K562 (cell line): ENCODE results near the gene BMP8B. TPM values are rescaled to one million over a fixed set of nuclear protein-coding genes. Genes with fewer than 3 reads are reported as not detected.

Source experiments
- ATAC-seq: fragments of 200-7000 bp; cut with Tn5 transposase; 3 replicates; pipeline ENCODE4 v1.9.1; 2020; ENCODE audit warnings: moderate library complexity
- BruUV-seq: library from RNA; stranded (reverse); fragments of 400-500 nt; replicated peaks from 2 replicates; lab custom pipeline; 2021; lab: Mats Ljungman, UMichigan
- CTCF ChIA-PET: fragments of 300-600 bp; formaldehyde crosslinking; extraction: SDS; loops from one replicate; lab custom pipeline; 2021; ENCODE audit warnings: low intra/inter-chr PET ratio; lab: Yijun Ruan, JAX
- POLR2A ChIA-PET: fragments of 300-600, 350-650 bp; sonication (Branson Sonifier 250); formaldehyde crosslinking; extraction: SDS; loops from one replicate; lab custom pipeline; 2021; ENCODE audit warnings: antibody characterized with exemption, inconsistent platforms; lab: Yijun Ruan, JAX
- DNase-seq, 4 experiments: peaks; one replicate each; pipeline versions ENCODE4 v3.0.0 to v3.0.0-alpha.2; 2011 to 2018; ENCODE audit warnings: low spot score in 3 of 4, mixed read lengths in 3 of 4; ENCODE audit errors: extremely low read depth in 1 of 4
- FAIRE-seq: peaks from 2 replicates; lab custom pipeline; 2011; peaks lifted over from hg19 to GRCh38; lab: Jason Lieb, UNC
- H2AFZ ChIP-seq: 2 replicates; pipeline ENCODE4 v1.6.0; 2011; ENCODE audit warnings: low read depth, low read length, control low read depth, inconsistent platforms
- H3K27ac ChIP-seq: fragments of 200-600 bp; 3 replicates; pipeline ENCODE4 v1.8.0; 2011; ENCODE audit warnings: low read depth, mild to moderate bottlenecking, control low read depth, inconsistent platforms, low read length, moderate library complexity, mixed read lengths; ENCODE audit errors: extremely low read depth
- H3K27me3 ChIP-seq, 2 experiments: fragments of 300-600 bp in 1 of 2; 2 replicates in 1 of 2; 3 replicates in 1 of 2; pipeline versions ENCODE4 v1.6.0 to v1.8.0; 2011; ENCODE audit warnings: inconsistent platforms in 2 of 2, low read length in 2 of 2, mild to moderate bottlenecking in 1 of 2, mixed read lengths in 1 of 2, moderate library complexity in 1 of 2; ENCODE audit not compliant: control insufficient read depth in 2 of 2, insufficient read depth in 2 of 2
- H3K36me3 ChIP-seq: fragments of 300-600 bp; 3 replicates; pipeline ENCODE4 v1.8.0; 2011; ENCODE audit warnings: mild to moderate bottlenecking, low read length, inconsistent platforms; ENCODE audit not compliant: control insufficient read depth, insufficient read depth
- H3K4me1 ChIP-seq, 2 experiments: fragments of 200-600 bp in 1 of 2; replicated peaks in 1 of 2; 2 replicates in 1 of 2; 3 replicates in 1 of 2; pipeline versions ENCODE4 v1.5.1 to v1.8.0; 2011; ENCODE audit warnings: inconsistent platforms in 2 of 2, low read length in 2 of 2, mild to moderate bottlenecking in 1 of 2, mixed read lengths in 1 of 2, moderate library complexity in 1 of 2; ENCODE audit not compliant: control insufficient read depth in 2 of 2, insufficient read depth in 2 of 2
- H3K4me2 ChIP-seq: 2 replicates; pipeline ENCODE4 v1.6.1; 2011; ENCODE audit warnings: low read length, control low read depth, inconsistent platforms, mixed read lengths; ENCODE audit not compliant: insufficient read depth
- H3K4me3 ChIP-seq: fragments of 200-600 bp; sonication (generic), shearing (Covaris generic); 2 replicates; pipeline ENCODE4 v1.5.1; 2016; ENCODE audit warnings: control low read depth, inconsistent platforms
- H3K79me2 ChIP-seq: fragments of 200-600 bp; 3 replicates; pipeline ENCODE4 v1.8.0; 2011; ENCODE audit warnings: low read length, inconsistent platforms; ENCODE audit not compliant: control insufficient read depth, insufficient read depth
- H3K9ac ChIP-seq, 2 experiments: 2 replicates each; pipeline versions ENCODE4 v1.6.0 to v1.6.1; 2011; ENCODE audit warnings: low read depth in 2 of 2, low read length in 2 of 2, control low read depth in 1 of 2, inconsistent platforms in 1 of 2, mild to moderate bottlenecking in 1 of 2, mixed read lengths in 1 of 2; ENCODE audit not compliant: insufficient read depth in 1 of 2
- H3K9me1 ChIP-seq: one replicate; pipeline ENCODE4 v1.6.0; 2011; ENCODE audit warnings: inconsistent platforms, mild to moderate bottlenecking, low read length, moderate library complexity; ENCODE audit not compliant: control insufficient read depth, insufficient read depth
- H3K9me3 ChIP-seq: replicated peaks from 2 replicates; pipeline ENCODE4 v1.5.1; 2011; ENCODE audit warnings: low read depth, low read length, inconsistent platforms; ENCODE audit not compliant: control insufficient read depth, insufficient read depth
- H4K20me1 ChIP-seq: replicated peaks from 2 replicates; pipeline ENCODE4 v1.6.1; 2011; ENCODE audit warnings: low read length, inconsistent platforms, mixed read lengths; ENCODE audit not compliant: control insufficient read depth, insufficient read depth
- NONO ChIP-seq, 2 experiments: fragments of 200-400 bp in 1 of 2; fragments of 450-650 bp in 1 of 2; formaldehyde crosslinking in 1 of 2; IDR thresholded peaks; 2 replicates each; pipeline ENCODE4 v1.6.1; 2017; ENCODE audit warnings: low read depth in 2 of 2, mild to moderate bottlenecking in 2 of 2, moderate library complexity in 2 of 2, low read length in 1 of 2
- SMAD4 ChIP-seq: fragments of 250-450 bp; sonication (Bioruptor Pico); conservative IDR thresholded peaks from 2 replicates; pipeline ENCODE4 v1.8.0; 2021; ENCODE audit warnings: inconsistent platforms, mild to moderate bottlenecking, moderate library complexity
- ZNF140 ChIP-seq: fragments of 250-450 bp; sonication (Bioruptor Pico); IDR thresholded peaks from 2 replicates; pipeline ENCODE4 v1.8.0; 2021; ENCODE audit warnings: moderate library complexity, mild to moderate bottlenecking, inconsistent platforms
- WGBS: fragments of 100-300 bp; shearing (Covaris generic); methylation state at CpG from one replicate; pipeline ENCODE4 v1.1.6; 2016; ENCODE audit warnings: low coverage, mixed read lengths; ENCODE audit not compliant: insufficient coverage; ENCODE audit errors: missing lambda C conversion rate; 5-methylcytosine and 5-hydroxymethylcytosine counted together
- in situ Hi-C: fragments of 300-500 bp; cut with MboI; formaldehyde crosslinking; loops from 4 replicates; pipeline ENCODE4 v1.15.0; 2018; ENCODE audit warnings: inconsistent platforms, mixed read lengths
- intact Hi-C: fragments of 100-400 bp; cut with micrococcal nuclease; formaldehyde crosslinking; loops from 2 replicates; pipeline ENCODE4 v1.14.2; 2022
- polyA plus RNA-seq, 8 experiments: library from polyadenylated mRNA; depleted of rRNA in 4 of 8; stranded (reverse) in 5 of 8; unstranded in 3 of 8; fragments of >200 nt; fragmentation: Nextera tagmentation in 2 of 8; fragmentation: Illumina TruSeq in 1 of 8; extraction: Ambion mirVana in 2 of 8; extraction: Trizol in 1 of 8; gene quantifications; 2 replicates each; pipeline versions ENCODE4 v1.2.1 to v1.2.3, GENCODE V29; 2011 to 2014; ENCODE audit warnings: inconsistent platforms in 1 of 8, missing spikeins in 1 of 8
- total RNA-seq, 7 experiments: library from RNA; depleted of rRNA in 6 of 7; stranded (reverse); fragments of >200 nt in 6 of 7; fragmentation: Illumina TruSeq in 2 of 7; extraction: Trizol in 2 of 7; gene quantifications; 2 replicates each; pipeline versions ENCODE4 v1.2.1 to v1.2.3, GENCODE V29; 2011 to 2021; ENCODE audit warnings: low replicate concordance in 1 of 7
- TF ChIP-seq, protein P1 (sequence below): fragments of 250-450 bp; sonication (Bioruptor Pico); IDR thresholded peaks from 2 replicates; pipeline ENCODE4 v1.8.0; 2021; ENCODE audit warnings: moderate library complexity, mild to moderate bottlenecking, inconsistent platforms
- TF ChIP-seq, protein P2 (sequence below), 3 experiments: IDR thresholded peaks in 2 of 3; conservative IDR thresholded peaks in 1 of 3; 2 replicates each; pipeline ENCODE4 v1.5.1; 2011 to 2012; ENCODE audit warnings: low read length in 3 of 3, mild to moderate bottlenecking in 3 of 3, control low read depth in 2 of 3, improper control_type of control experiment in 1 of 3, inconsistent platforms in 1 of 3, low read depth in 1 of 3, mixed read lengths in 1 of 3, moderate library complexity in 1 of 3; ENCODE audit not compliant: insufficient read depth in 2 of 3

The BMP8B gene
- total and polyA plus RNA-seq, 9 of the 15 experiments (the other 6 are each of a cell fraction or from before 2014, with no cell fraction given), result 0.03 to 0.33 (median 0.14) TPM

GRCh38 chr1:39720094-39720999, 68.3 kb downstream of the BMP8B start (continued):
- TF ChIP-seq, protein P1, sequence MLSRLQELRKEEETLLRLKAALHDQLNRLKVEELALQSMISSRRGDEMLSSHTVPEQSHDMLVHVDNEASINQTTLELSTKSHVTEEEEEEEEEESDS (CRISPR knock-in tag), result no peak
- TF ChIP-seq, protein P2, sequence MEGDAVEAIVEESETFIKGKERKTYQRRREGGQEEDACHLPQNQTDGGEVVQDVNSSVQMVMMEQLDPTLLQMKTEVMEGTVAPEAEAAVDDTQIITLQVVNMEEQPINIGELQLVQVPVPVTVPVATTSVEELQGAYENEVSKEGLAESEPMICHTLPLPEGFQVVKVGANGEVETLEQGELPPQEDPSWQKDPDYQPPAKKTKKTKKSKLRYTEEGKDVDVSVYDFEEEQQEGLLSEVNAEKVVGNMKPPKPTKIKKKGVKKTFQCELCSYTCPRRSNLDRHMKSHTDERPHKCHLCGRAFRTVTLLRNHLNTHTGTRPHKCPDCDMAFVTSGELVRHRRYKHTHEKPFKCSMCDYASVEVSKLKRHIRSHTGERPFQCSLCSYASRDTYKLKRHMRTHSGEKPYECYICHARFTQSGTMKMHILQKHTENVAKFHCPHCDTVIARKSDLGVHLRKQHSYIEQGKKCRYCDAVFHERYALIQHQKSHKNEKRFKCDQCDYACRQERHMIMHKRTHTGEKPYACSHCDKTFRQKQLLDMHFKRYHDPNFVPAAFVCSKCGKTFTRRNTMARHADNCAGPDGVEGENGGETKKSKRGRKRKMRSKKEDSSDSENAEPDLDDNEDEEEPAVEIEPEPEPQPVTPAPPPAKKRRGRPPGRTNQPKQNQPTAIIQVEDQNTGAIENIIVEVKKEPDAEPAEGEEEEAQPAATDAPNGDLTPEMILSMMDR (IDR thresholded peaks at IDR 0.05 in 2 of 3, conservative IDR thresholded peaks at IDR 0.05 in 1 of 3; ENCODE audit: insufficient read depth in 2 of 3, low read depth in 1 of 3, low read length in 3 of 3), result peak; percentile 64 to 97 (median 70); a peak in 5 of 6 replicates
- TF ChIP-seq ZNF140 (CRISPR knock-in tag) (no peak), SMAD4 (CRISPR knock-in tag) (no peak)

DNA sequence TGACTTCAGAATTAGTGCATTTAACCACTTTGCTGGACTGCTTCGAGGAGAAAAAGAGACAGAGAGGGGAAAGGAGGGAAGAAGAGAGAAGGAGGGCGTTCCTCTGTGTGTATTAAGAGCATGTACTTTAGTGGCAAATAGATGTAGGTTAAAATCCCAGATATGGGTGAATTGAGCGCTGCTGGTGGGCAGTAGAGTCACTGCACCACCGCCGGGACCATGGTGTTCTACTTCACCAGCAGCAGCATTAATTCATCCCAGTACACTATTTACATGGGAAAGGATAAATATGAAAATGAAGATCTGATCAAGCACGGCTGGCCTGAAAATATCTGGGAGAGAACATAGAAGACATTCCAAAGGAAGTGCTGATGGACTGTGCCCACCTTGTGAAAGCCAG, 70.9 kb downstream of the BMP8B start:
- ChIA-PET POLR2A (no interaction called here), CTCF (interaction anchor here (0.5 kb wide), 1 partner anchor 141 kb away, joined by 4 read pairs; the partner anchor contains the start of gene PABPC4)
- DNase-seq (no peak), FAIRE-seq (no peak), ATAC-seq (peak; percentile 54; the same call in 2 of the 3 replicates)
- Histone ChIP-seq H3K27me3 (peaks cover 0 to 3% of the 10 kb centered on the region in 2 experiments; a peak in 1 of 5 replicates), H3K36me3 (no peaks in the 10 kb centered on the region), H3K9me3 (no peaks in the 10 kb centered on the region), H4K20me1 (no peaks in the 10 kb centered on the region), H3K79me2 (no peaks in the 10 kb centered on the region), H3K4me3 (no peak overlapping the region), H2AFZ (no peak overlapping the region), H3K9me1 (no peaks in the 10 kb centered on the region), H3K4me2 (no peak overlapping the region), H3K9ac (no peak overlapping the region), H3K27ac (no peak overlapping the region), H3K4me1 (peaks cover 0 to 4% of the 10 kb centered on the region in 2 experiments; a peak in 3 of 5 replicates)
- TF ChIP-seq, protein P2 (IDR thresholded peaks at IDR 0.05 in 2 of 3, conservative IDR thresholded peaks at IDR 0.05 in 1 of 3; ENCODE audit: insufficient read depth in 2 of 3, low read depth in 1 of 3, low read length in 3 of 3), result peak in 2 of 3 experiments; percentile 17 to 36; a peak in 3 of 6 replicates
- no peak for TF ChIP-seq NONO (IDR thresholded peaks at IDR 0.05; ENCODE audit: low read depth in 2 of 2, low read length in 1 of 2)
- BruUV-seq, result no TSS peak
- 5% methylated on average over 6 of the region's 6 CpGs for WGBS
- in situ Hi-C loops, result no loop called here
- intact Hi-C loops, result loop anchor here (10.0 kb wide), 1 partner anchor 613 kb away; no protein-coding TSS in a partner anchor
